ENCODE data around the gene FOXM1. TPM values are rescaled to one million over a fixed set of nuclear protein-coding genes. Genes with fewer than 3 reads are reported as not detected.

Gene FOXM1
- total RNA-seq, 4 donors from 2014 or later, result 1.3 to 1.7 TPM; not detected in 2

DNA sequence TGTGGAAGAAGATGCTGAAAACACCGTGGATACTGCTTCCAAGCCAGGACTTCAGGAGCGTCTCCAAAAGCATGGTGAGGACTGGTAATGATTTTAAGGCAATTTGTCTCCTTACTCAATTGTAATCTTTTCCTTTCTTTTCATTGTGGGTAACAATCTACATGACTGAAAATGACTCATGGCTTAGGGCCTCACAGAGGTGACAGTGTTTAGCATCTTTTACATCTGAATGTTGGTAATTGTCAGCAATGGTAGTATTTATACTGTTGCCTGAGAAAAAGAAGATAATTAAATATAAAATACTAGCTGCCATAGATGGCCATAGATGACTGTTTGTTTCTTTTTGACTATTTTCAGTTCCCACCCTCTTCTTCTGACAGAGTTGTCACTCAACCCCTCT lies 45.4 kb upstream of the FOXM1 start:
- ATAC-seq, result no peak
- 96% methylated on average over 2 of the region's 2 CpGs; no CpG with 5 or more reads in 1 of the 2 donors for WGBS, 2 donors (ENCODE audit: low coverage in 1 of 2)
- Histone ChIP-seq H3K27me3 (no peaks in the 10 kb centered on the region), H3K4me1 (no peaks in the 10 kb centered on the region), H3K9me3 (no peaks in the 10 kb centered on the region), H3K36me3 (peaks cover 0 to 83% of the 10 kb centered on the region in 2 donors), H3K27ac (no peak overlapping the region), H3K4me3 (no peak overlapping the region)
- TF ChIP-seq POLR2A (IDR thresholded peaks at IDR 0.05) (no peak), EP300 (IDR thresholded peaks at IDR 0.05) (no peak), POLR2AphosphoS5 (IDR thresholded peaks at IDR 0.05) (no peak)
- TF ChIP-seq, protein P1, sequence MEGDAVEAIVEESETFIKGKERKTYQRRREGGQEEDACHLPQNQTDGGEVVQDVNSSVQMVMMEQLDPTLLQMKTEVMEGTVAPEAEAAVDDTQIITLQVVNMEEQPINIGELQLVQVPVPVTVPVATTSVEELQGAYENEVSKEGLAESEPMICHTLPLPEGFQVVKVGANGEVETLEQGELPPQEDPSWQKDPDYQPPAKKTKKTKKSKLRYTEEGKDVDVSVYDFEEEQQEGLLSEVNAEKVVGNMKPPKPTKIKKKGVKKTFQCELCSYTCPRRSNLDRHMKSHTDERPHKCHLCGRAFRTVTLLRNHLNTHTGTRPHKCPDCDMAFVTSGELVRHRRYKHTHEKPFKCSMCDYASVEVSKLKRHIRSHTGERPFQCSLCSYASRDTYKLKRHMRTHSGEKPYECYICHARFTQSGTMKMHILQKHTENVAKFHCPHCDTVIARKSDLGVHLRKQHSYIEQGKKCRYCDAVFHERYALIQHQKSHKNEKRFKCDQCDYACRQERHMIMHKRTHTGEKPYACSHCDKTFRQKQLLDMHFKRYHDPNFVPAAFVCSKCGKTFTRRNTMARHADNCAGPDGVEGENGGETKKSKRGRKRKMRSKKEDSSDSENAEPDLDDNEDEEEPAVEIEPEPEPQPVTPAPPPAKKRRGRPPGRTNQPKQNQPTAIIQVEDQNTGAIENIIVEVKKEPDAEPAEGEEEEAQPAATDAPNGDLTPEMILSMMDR (IDR thresholded peaks at IDR 0.05), result no peak

DNA sequence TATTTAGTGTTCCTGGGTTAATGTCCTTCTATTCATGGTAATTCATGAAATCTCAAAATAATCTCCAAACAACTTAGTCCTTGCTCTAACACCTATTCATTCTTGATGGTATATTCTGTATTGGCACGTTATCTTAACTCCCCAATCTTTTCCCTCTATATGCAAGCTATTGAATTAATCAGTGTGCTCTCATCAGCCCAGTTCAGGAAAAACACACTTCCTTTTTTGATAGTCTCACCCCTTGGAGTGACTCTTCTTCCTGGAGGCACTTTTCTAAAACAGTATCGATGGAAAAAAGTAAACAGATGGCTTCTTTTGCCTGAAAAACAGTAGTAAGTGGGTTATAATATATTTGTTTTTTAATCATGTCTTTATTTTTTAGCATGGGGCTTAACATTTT lies 42.3 kb upstream of the FOXM1 start:
- TF ChIP-seq POLR2AphosphoS5 (IDR thresholded peaks at IDR 0.05) (no peak), POLR2A (IDR thresholded peaks at IDR 0.05) (no peak), EP300 (IDR thresholded peaks at IDR 0.05) (no peak)
- TF ChIP-seq, protein P1 (IDR thresholded peaks at IDR 0.05), result no peak
- peaks cover 0 to 85% of the 10 kb centered on the region in 2 donors for H3K36me3 ChIP-seq
- 79 to 86% methylated on average over 2 of the region's 2 CpGs for WGBS, 2 donors (ENCODE audit: low coverage in 1 of 2)
- no peak for ATAC-seq
- no peaks in the 10 kb centered on the region for H3K9me3 ChIP-seq
- no peaks in the 10 kb centered on the region for H3K4me1 ChIP-seq
- H3K4me3 ChIP-seq, result no peak overlapping the region
- no peaks in the 10 kb centered on the region for H3K27me3 ChIP-seq
- H3K27ac ChIP-seq, result no peak overlapping the region

DNA sequence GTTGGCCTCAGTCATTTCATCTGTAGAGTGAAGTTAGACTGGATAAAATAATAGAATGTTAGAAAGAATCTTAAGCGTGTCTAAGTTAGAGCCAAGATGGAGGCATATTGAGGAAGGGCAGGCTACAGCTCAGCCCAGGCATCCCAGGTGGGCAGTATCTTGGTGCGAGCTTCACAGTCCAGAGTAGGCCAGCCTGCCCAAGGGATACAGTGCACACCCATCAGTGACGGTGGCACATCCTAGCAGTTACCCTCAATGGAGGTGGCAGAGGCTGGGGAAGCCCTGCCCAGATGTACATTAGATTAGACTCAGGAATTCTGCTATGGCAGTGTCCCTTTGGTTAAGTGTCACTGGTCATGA lies 35.2 kb upstream of the FOXM1 start:
- WGBS, 2 donors (ENCODE audit: low coverage in 1 of 2), result 95 to 100% methylated on average over 2 to 3 of the region's 3 CpGs
- Histone ChIP-seq H3K4me3 (no peak overlapping the region), H3K27me3 (no peaks in the 10 kb centered on the region), H3K36me3 (peaks cover 0 to 78% of the 10 kb centered on the region in 2 donors), H3K27ac (no peak overlapping the region), H3K4me1 (peaks cover 0 to 5% (median 0%) of the 10 kb centered on the region in 3 donors), H3K9me3 (no peaks in the 10 kb centered on the region)
- TF ChIP-seq, protein P1 (IDR thresholded peaks at IDR 0.05), result no peak
- TF ChIP-seq POLR2A (IDR thresholded peaks at IDR 0.05) (no peak), POLR2AphosphoS5 (IDR thresholded peaks at IDR 0.05) (no peak), EP300 (IDR thresholded peaks at IDR 0.05) (no peak)
- no peak for ATAC-seq

DNA sequence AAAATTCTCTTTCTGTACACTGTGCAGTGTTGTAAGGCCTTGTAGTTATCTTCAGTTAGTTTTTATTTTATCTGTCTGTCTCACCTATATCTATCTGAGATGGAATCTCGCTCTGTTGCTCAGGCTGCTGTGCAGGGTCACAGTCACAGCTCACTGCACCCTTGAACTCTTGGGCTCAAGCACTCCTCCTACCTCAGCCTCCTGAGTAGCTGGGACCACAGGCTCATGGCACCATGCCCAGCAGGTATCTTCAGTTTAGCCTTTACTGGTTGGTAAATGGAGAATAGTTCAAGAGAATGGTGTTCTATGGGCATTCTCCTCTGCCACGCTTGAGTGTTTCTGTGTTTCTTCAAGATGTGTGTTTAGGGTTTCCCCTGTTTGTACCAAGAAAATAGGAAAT lies 27.3 kb upstream of the FOXM1 start:
- peaks cover 0 to 34% (median 0%) of the 10 kb centered on the region in 3 donors for H3K4me1 ChIP-seq
- H3K27ac ChIP-seq, result no peak overlapping the region
- no peak for ATAC-seq
- no peaks in the 10 kb centered on the region for H3K9me3 ChIP-seq
- 87 to 94% methylated on average over 2 of the region's 2 CpGs for WGBS, 2 donors (ENCODE audit: low coverage in 1 of 2)
- TF ChIP-seq EP300 (IDR thresholded peaks at IDR 0.05) (no peak), POLR2AphosphoS5 (IDR thresholded peaks at IDR 0.05) (no peak), POLR2A (IDR thresholded peaks at IDR 0.05) (no peak)
- TF ChIP-seq, protein P1 (IDR thresholded peaks at IDR 0.05), result no peak
- H3K4me3 ChIP-seq, result no peak overlapping the region
- H3K36me3 ChIP-seq, result peaks cover 0 to 3% of the 10 kb centered on the region in 2 donors
- no peaks in the 10 kb centered on the region for H3K27me3 ChIP-seq

DNA sequence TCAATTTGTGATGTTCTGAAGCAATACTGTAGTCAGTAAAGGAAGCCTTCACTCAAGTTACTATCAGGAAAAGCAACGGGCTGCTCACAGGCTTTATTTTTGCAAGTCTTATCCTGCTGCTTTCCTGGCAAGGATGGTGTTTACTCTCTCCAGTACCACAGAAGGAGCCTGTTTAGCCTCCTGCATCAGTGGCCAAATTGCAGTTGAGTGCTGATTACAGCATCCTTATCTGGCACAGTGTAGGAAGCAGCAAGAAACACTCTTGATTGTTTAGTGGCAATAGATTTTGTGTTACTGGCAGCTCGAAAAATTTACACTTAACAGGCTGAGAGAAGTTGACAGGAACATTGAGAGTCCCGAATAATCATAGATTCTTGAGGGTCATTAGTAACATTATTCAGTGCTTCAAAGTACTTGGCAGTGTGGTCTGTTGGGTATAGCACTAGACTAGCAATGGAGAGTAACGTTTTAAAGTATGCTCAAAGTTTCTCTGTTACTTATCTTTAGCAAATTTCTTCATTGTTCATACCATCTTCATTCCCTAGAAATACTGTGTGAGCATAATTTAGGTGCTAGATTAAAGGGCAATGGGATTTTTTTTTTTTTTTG lies 25.4 kb upstream of the FOXM1 start:
- H3K27me3 ChIP-seq, result no peaks in the 10 kb centered on the region
- TF ChIP-seq POLR2A (IDR thresholded peaks at IDR 0.05), result no peak
- TF ChIP-seq POLR2AphosphoS5 (IDR thresholded peaks at IDR 0.05), result peak; percentile 52
- H3K27ac ChIP-seq, result no peak overlapping the region
- no peaks in the 10 kb centered on the region for H3K9me3 ChIP-seq
- no peak overlapping the region for H3K4me3 ChIP-seq
- 21 to 39% methylated on average over 3 to 4 of the region's 4 CpGs for WGBS, 2 donors (ENCODE audit: low coverage in 1 of 2)
- H3K4me1 ChIP-seq, result peaks cover 0 to 41% (median 0%) of the 10 kb centered on the region in 3 donors
- peak; percentile 58 for ATAC-seq
- H3K36me3 ChIP-seq, result no peaks in the 10 kb centered on the region
